GM12865 (cell line): Measurements from ENCODE around the gene KCNG2.

Source experiments
- DNase-seq: peaks from one replicate; pipeline ENCODE4 v3.0.0; 2010; ENCODE audit warnings: low read depth
- H3K4me3 ChIP-seq: 2 replicates; pipeline ENCODE4 v1.5.1; 2011; ENCODE audit warnings: mild to moderate bottlenecking, low read depth, low read length, control low read depth
- CTCF ChIP-seq: IDR thresholded peaks from 2 replicates; pipeline ENCODE4 v1.5.1; 2011; ENCODE audit warnings: low read length, control low read depth, low read depth, inconsistent platforms; ENCODE audit not compliant: insufficient read depth; ENCODE audit errors: missing control alignments

KCNG2 gene

GRCh38 chr18:79775441-79776221 is 22.1 kb upstream of the KCNG2 start:
- no peak for DNase-seq
- TF ChIP-seq CTCF, result no peak
- no peak overlapping the region for H3K4me3 ChIP-seq

GRCh38 chr18:79776674-79777073 is 21.1 kb upstream of the KCNG2 start:
- no peak overlapping the region for H3K4me3 ChIP-seq
- DNase-seq, result no peak
- no peak for TF ChIP-seq CTCF

GRCh38 chr18:79778291-79778791 is 19.4 kb upstream of the KCNG2 start:
- TF ChIP-seq CTCF, result no peak
- no peak overlapping the region for H3K4me3 ChIP-seq
- DNase-seq, result no peak

- no peak for DNase-seq
- TF ChIP-seq CTCF, result no peak
- no peak overlapping the region for H3K4me3 ChIP-seq
Observed at GRCh38 chr18:79779021-79779699, 18.6 kb upstream of the KCNG2 start.

- TF ChIP-seq CTCF, result no peak
- no peak for DNase-seq
- no peak overlapping the region for H3K4me3 ChIP-seq
Observed at GRCh38 chr18:79779700-79780190, 18.0 kb upstream of the KCNG2 start.

GRCh38 chr18:79780547-79780946 is 17.2 kb upstream of the KCNG2 start:
- TF ChIP-seq CTCF, result no peak
- no peak for DNase-seq
- H3K4me3 ChIP-seq, result no peak overlapping the region
